ENCODE results near the gene ATP2B2. TPM values are rescaled to one million over a fixed set of nuclear protein-coding genes. Genes with fewer than 3 reads are reported as not detected.

ATP2B2 gene
- total and polyA plus RNA-seq, 2 of the 8 experiments (the other 6 are each of a cell fraction or from before 2014, with no cell fraction given): 0.14 to 1.2 TPM

DNA sequence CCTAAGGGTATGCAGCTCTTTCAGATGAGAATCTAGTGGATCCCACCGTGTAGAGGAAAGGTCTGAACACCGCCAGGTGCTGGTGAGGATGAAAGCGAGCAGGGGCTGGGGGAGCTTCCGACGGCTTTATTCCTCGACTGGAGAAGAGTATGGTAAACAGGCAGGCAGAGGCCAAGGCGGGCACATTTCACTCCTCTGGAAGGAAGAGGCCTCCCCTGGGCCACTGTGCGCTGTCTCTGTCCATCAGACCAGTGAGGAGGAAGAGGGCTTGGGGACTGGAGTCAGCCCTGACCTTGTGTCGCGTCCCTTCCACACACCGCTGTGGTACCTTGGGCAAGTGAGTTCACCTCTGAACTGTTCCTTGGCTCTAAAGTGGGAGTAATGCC lies 216.8 kb downstream of the ATP2B2 start (continued):
- TF ChIP-seq, protein P1, sequence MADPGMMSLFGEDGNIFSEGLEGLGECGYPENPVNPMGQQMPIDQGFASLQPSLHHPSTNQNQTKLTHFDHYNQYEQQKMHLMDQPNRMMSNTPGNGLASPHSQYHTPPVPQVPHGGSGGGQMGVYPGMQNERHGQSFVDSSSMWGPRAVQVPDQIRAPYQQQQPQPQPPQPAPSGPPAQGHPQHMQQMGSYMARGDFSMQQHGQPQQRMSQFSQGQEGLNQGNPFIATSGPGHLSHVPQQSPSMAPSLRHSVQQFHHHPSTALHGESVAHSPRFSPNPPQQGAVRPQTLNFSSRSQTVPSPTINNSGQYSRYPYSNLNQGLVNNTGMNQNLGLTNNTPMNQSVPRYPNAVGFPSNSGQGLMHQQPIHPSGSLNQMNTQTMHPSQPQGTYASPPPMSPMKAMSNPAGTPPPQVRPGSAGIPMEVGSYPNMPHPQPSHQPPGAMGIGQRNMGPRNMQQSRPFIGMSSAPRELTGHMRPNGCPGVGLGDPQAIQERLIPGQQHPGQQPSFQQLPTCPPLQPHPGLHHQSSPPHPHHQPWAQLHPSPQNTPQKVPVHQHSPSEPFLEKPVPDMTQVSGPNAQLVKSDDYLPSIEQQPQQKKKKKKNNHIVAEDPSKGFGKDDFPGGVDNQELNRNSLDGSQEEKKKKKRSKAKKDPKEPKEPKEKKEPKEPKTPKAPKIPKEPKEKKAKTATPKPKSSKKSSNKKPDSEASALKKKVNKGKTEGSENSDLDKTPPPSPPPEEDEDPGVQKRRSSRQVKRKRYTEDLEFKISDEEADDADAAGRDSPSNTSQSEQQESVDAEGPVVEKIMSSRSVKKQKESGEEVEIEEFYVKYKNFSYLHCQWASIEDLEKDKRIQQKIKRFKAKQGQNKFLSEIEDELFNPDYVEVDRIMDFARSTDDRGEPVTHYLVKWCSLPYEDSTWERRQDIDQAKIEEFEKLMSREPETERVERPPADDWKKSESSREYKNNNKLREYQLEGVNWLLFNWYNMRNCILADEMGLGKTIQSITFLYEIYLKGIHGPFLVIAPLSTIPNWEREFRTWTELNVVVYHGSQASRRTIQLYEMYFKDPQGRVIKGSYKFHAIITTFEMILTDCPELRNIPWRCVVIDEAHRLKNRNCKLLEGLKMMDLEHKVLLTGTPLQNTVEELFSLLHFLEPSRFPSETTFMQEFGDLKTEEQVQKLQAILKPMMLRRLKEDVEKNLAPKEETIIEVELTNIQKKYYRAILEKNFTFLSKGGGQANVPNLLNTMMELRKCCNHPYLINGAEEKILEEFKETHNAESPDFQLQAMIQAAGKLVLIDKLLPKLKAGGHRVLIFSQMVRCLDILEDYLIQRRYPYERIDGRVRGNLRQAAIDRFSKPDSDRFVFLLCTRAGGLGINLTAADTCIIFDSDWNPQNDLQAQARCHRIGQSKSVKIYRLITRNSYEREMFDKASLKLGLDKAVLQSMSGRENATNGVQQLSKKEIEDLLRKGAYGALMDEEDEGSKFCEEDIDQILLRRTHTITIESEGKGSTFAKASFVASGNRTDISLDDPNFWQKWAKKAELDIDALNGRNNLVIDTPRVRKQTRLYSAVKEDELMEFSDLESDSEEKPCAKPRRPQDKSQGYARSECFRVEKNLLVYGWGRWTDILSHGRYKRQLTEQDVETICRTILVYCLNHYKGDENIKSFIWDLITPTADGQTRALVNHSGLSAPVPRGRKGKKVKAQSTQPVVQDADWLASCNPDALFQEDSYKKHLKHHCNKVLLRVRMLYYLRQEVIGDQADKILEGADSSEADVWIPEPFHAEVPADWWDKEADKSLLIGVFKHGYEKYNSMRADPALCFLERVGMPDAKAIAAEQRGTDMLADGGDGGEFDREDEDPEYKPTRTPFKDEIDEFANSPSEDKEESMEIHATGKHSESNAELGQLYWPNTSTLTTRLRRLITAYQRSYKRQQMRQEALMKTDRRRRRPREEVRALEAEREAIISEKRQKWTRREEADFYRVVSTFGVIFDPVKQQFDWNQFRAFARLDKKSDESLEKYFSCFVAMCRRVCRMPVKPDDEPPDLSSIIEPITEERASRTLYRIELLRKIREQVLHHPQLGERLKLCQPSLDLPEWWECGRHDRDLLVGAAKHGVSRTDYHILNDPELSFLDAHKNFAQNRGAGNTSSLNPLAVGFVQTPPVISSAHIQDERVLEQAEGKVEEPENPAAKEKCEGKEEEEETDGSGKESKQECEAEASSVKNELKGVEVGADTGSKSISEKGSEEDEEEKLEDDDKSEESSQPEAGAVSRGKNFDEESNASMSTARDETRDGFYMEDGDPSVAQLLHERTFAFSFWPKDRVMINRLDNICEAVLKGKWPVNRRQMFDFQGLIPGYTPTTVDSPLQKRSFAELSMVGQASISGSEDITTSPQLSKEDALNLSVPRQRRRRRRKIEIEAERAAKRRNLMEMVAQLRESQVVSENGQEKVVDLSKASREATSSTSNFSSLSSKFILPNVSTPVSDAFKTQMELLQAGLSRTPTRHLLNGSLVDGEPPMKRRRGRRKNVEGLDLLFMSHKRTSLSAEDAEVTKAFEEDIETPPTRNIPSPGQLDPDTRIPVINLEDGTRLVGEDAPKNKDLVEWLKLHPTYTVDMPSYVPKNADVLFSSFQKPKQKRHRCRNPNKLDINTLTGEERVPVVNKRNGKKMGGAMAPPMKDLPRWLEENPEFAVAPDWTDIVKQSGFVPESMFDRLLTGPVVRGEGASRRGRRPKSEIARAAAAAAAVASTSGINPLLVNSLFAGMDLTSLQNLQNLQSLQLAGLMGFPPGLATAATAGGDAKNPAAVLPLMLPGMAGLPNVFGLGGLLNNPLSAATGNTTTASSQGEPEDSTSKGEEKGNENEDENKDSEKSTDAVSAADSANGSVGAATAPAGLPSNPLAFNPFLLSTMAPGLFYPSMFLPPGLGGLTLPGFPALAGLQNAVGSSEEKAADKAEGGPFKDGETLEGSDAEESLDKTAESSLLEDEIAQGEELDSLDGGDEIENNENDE (IDR thresholded peaks at IDR 0.05; ENCODE audit: insufficient replicate concordance, low read length): no peak
- TF ChIP-seq RAD21 (IDR thresholded peaks at IDR 0.05 in 1 of 2, conservative IDR thresholded peaks at IDR 0.05 in 1 of 2; ENCODE audit: low read depth in 2 of 2, low read length in 2 of 2) (no peak), SAP30 (IDR thresholded peaks at IDR 0.05; ENCODE audit: insufficient read depth, insufficient replicate concordance, low read length) (no peak)

Measured in H1 (cell line).